ENCODE measurements around the gene RDH11. TPM values are rescaled to one million over a fixed set of nuclear protein-coding genes. Genes with fewer than 3 reads are reported as not detected.
A peak's percentile ranks its signal among the peaks of the same experiment; 100 is the strongest.

Gene RDH11
- total RNA-seq, 1 experiment from 2014 or later = 125 TPM

DNA sequence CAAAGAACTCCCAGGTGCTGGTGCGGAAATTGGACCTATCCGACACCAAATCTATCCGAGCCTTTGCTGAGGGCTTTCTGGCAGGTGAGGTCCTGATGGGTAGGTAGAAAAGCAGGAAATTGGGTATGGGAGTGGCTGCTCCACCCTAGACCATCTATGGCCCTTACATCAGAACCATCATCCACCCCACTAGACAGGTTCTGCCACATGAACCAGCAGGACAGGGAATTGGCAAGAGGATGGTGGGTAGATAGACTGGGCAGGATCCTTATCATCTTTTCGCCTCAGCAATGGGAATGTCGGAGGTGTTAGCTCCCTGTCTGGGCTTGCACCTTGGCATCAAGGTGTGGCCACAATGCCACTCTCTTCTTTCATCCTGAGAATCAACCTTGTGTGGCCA, 29.6 kb upstream of the RDH11 start:
- CTCF ChIA-PET = no interaction called here
- intact Hi-C loops (cut with micrococcal nuclease) = no loop called here
- no TSS peak for BruUV-seq (replicated peaks)
- Histone ChIP-seq H3K4me3 (ENCODE audit: low read length) (no peak overlapping the region), H2AFZ (ENCODE audit: low read length) (no peak overlapping the region), H3K9ac (ENCODE audit: low read length) (no peak overlapping the region), H3K4me2 (ENCODE audit: low read length) (no peak overlapping the region), H3K4me1 (ENCODE audit: insufficient read depth, low read length) (no peaks in the 10 kb centered on the region), H3K79me2 (ENCODE audit: low read length) (no peaks in the 10 kb centered on the region), H3K9me2 (replicated peaks; ENCODE audit: low read length) (no peaks in the 10 kb centered on the region), H3K9me3 (ENCODE audit: low read length) (no peaks in the 10 kb centered on the region), H3K36me3 (ENCODE audit: low read depth, low read length) (no peaks in the 10 kb centered on the region), H3K27ac (ENCODE audit: low read length) (no peak overlapping the region), H4K20me1 (ENCODE audit: low read length) (no peaks in the 10 kb centered on the region), H3K27me3 (ENCODE audit: low read length) (no peaks in the 10 kb centered on the region), H3F3A (ENCODE audit: low read length, unreplicated experiment) (no peaks in the 10 kb centered on the region)
- no peak for TF ChIP-seq EZH2 (IDR thresholded peaks at IDR 0.05; ENCODE audit: low read length, unreplicated experiment)
- no peak for TF ChIP-seq EZH2phosphoT487 (IDR thresholded peaks at IDR 0.05; ENCODE audit: borderline replicate concordance, low read length)
- ATAC-seq (no peak), DNase-seq (no peak)
- POLR2A ChIA-PET (ENCODE audit: unreplicated experiment) = no interaction called here

- no peak for TF ChIP-seq EZH2phosphoT487 (IDR thresholded peaks at IDR 0.05; ENCODE audit: borderline replicate concordance, low read length)
- no peak for TF ChIP-seq EZH2 (IDR thresholded peaks at IDR 0.05; ENCODE audit: low read length, unreplicated experiment)
- TF ChIP-seq, protein P1, sequence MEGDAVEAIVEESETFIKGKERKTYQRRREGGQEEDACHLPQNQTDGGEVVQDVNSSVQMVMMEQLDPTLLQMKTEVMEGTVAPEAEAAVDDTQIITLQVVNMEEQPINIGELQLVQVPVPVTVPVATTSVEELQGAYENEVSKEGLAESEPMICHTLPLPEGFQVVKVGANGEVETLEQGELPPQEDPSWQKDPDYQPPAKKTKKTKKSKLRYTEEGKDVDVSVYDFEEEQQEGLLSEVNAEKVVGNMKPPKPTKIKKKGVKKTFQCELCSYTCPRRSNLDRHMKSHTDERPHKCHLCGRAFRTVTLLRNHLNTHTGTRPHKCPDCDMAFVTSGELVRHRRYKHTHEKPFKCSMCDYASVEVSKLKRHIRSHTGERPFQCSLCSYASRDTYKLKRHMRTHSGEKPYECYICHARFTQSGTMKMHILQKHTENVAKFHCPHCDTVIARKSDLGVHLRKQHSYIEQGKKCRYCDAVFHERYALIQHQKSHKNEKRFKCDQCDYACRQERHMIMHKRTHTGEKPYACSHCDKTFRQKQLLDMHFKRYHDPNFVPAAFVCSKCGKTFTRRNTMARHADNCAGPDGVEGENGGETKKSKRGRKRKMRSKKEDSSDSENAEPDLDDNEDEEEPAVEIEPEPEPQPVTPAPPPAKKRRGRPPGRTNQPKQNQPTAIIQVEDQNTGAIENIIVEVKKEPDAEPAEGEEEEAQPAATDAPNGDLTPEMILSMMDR (conservative IDR thresholded peaks at IDR 0.05; ENCODE audit: low read depth, low read length) = no peak
- H2AFZ ChIP-seq (ENCODE audit: low read length) = no peak overlapping the region
- no peaks in the 10 kb centered on the region for H4K20me1 ChIP-seq (ENCODE audit: low read length)
- H3K36me3 ChIP-seq (ENCODE audit: low read depth, low read length) = no peaks in the 10 kb centered on the region
- ATAC-seq (peak; percentile 37), DNase-seq (no peak)
- H3K4me3 ChIP-seq (ENCODE audit: low read length) = no peak overlapping the region
- H3K9me3 ChIP-seq (ENCODE audit: low read length) = no peaks in the 10 kb centered on the region
- H3K27me3 ChIP-seq (ENCODE audit: low read length) = no peaks in the 10 kb centered on the region
- H3K4me1 ChIP-seq (ENCODE audit: insufficient read depth, low read length) = no peaks in the 10 kb centered on the region
- no peaks in the 10 kb centered on the region for H3K79me2 ChIP-seq (ENCODE audit: low read length)
- intact Hi-C loops (cut with micrococcal nuclease) = no loop called here
- no peak overlapping the region for H3K27ac ChIP-seq (ENCODE audit: low read length)
- H3K9ac ChIP-seq (ENCODE audit: low read length) = no peak overlapping the region
- POLR2A ChIA-PET (ENCODE audit: unreplicated experiment) = interaction anchor here (0.5 to 0.6 kb wide), 3 partner anchors 48 to 274 kb away, joined by 3 to 5 read pairs (median 3); no protein-coding TSS in a partner anchor
- CTCF ChIA-PET = no interaction called here
- H3K9me2 ChIP-seq (replicated peaks; ENCODE audit: low read length) = no peaks in the 10 kb centered on the region
- H3F3A ChIP-seq (ENCODE audit: low read length, unreplicated experiment) = no peaks in the 10 kb centered on the region
- BruUV-seq (replicated peaks) = no TSS peak
- no peak overlapping the region for H3K4me2 ChIP-seq (ENCODE audit: low read length)
These were observed 26.7 kb upstream of the RDH11 start for GRCh38 chr14:67722293-67722692.

DNA sequence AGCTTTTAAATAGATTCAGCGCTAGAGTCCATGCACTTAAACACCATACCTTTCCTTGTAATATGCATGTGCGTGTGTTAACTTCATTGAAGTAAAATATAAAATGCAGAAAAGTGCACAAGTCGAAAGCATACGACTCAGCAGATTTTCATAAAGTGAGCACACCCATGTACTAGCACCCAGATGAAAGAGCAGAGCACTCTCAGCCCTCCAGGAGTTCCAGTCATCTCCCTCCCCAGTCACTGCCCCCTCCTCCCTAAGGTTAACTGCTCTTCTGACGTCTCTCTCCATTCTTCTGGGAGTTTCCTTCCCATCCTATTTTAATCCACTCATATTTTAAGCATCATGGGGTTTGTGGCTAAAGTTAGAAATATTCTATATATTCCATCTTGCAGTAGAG, 26.3 kb upstream of the RDH11 start:
- no peak overlapping the region for H3K9ac ChIP-seq (ENCODE audit: low read length)
- H3K27ac ChIP-seq (ENCODE audit: low read length) = no peak overlapping the region
- intact Hi-C loops (cut with micrococcal nuclease) = no loop called here
- H3K4me3 ChIP-seq (ENCODE audit: low read length) = no peak overlapping the region
- DNase-seq (no peak), ATAC-seq (no peak)
- no peaks in the 10 kb centered on the region for H3F3A ChIP-seq (ENCODE audit: low read length, unreplicated experiment)
- H3K4me2 ChIP-seq (ENCODE audit: low read length) = no peak overlapping the region
- no peaks in the 10 kb centered on the region for H3K27me3 ChIP-seq (ENCODE audit: low read length)
- H3K36me3 ChIP-seq (ENCODE audit: low read depth, low read length) = no peaks in the 10 kb centered on the region
- CTCF ChIA-PET = no interaction called here
- H3K9me3 ChIP-seq (ENCODE audit: low read length) = no peaks in the 10 kb centered on the region
- TF ChIP-seq, protein P1 (conservative IDR thresholded peaks at IDR 0.05; ENCODE audit: low read depth, low read length) = no peak
- TF ChIP-seq EZH2phosphoT487 (IDR thresholded peaks at IDR 0.05; ENCODE audit: borderline replicate concordance, low read length) = no peak
- no peak for TF ChIP-seq EZH2 (IDR thresholded peaks at IDR 0.05; ENCODE audit: low read length, unreplicated experiment)
- no peaks in the 10 kb centered on the region for H3K4me1 ChIP-seq (ENCODE audit: insufficient read depth, low read length)
- BruUV-seq (replicated peaks) = no TSS peak
- H4K20me1 ChIP-seq (ENCODE audit: low read length) = no peaks in the 10 kb centered on the region
- H3K9me2 ChIP-seq (replicated peaks; ENCODE audit: low read length) = no peaks in the 10 kb centered on the region
- H3K79me2 ChIP-seq (ENCODE audit: low read length) = no peaks in the 10 kb centered on the region
- POLR2A ChIA-PET (ENCODE audit: unreplicated experiment) = interaction anchor here (0.6 kb wide), 2 partner anchors 48 to 145 kb away, joined by 3 to 5 read pairs; no protein-coding TSS in a partner anchor
- H2AFZ ChIP-seq (ENCODE audit: low read length) = no peak overlapping the region

All from PC-3 (cell line).